Sigmoid colon (tissue), 7 donors: ENCODE data around the gene RNF4. TPM values are rescaled to one million over a fixed set of nuclear protein-coding genes. Genes with fewer than 3 reads are reported as not detected.
"Not testable (repeated sequence)": the region's sequence is repeated elsewhere in the genome, so short reads cannot be mapped to it uniquely, and the experiment has no call there.

Source experiments
- DNase-seq: peaks from one replicate; pipeline ENCODE4 v3.0.0-alpha.2; 2019
- H3K27ac ChIP-seq, 4 donors: fragments of 200-600 bp; sonication (generic); one replicate each; pipeline ENCODE4 v1.5.1; 2016 to 2019; ENCODE audit warnings: mild to moderate bottlenecking in 1 of 4
- H3K27me3 ChIP-seq, 3 donors: fragments of 200-600 bp; sonication (generic); one replicate each; pipeline ENCODE4 v1.5.1; 2019; ENCODE audit warnings: mild to moderate bottlenecking in 1 of 3
- H3K36me3 ChIP-seq, 4 donors: fragments of 200-600 bp; sonication (generic); one replicate each; pipeline ENCODE4 v1.5.1; 2016 to 2019
- H3K4me1 ChIP-seq, 4 donors: fragments of 200-600 bp; sonication (generic); one replicate each; pipeline ENCODE4 v1.5.1; 2017 to 2019
- H3K4me3 ChIP-seq, 4 donors: fragments of 200-600 bp; sonication (generic); one replicate each; pipeline ENCODE4 v1.5.1; 2017 to 2019; ENCODE audit warnings: mild to moderate bottlenecking in 2 of 4, moderate library complexity in 1 of 4
- H3K9me3 ChIP-seq, 4 donors: fragments of 200-600 bp in 3 of 4; sonication (generic) in 3 of 4; one replicate each; pipeline versions ENCODE4 v1.5.1 to v1.6.1; 2013 to 2019
- EP300 ChIP-seq, 4 donors: sonication (generic); formaldehyde crosslinking; IDR thresholded peaks; one replicate each; pipeline ENCODE4 v1.6.1; 2017; ENCODE audit warnings: antibody characterized with exemption in 4 of 4
- POLR2A ChIP-seq, 2 donors: fragments of 450-650 bp; IDR thresholded peaks; one replicate each; pipeline ENCODE4 v1.6.1; 2016; ENCODE audit warnings: antibody characterized with exemption in 2 of 2, mild to moderate bottlenecking in 2 of 2, moderate library complexity in 2 of 2
- POLR2AphosphoS5 ChIP-seq, 4 donors: sonication (generic); formaldehyde crosslinking; IDR thresholded peaks; one replicate each; pipeline ENCODE4 v1.6.1; 2017; ENCODE audit warnings: antibody characterized with exemption in 4 of 4
- WGBS, 2 donors: extraction: QIAGEN DNeasy Blood & Tissue Kit; methylation state at CpG; one replicate each; pipeline ENCODE4 v1.1.7; 2013; 5-methylcytosine and 5-hydroxymethylcytosine counted together
- intact Hi-C: fragments of 100-400 bp; cut with DNase I; formaldehyde crosslinking; loops from one replicate; pipeline ENCODE4 v1.15.1; 2023
- polyA plus RNA-seq, 3 donors: library from polyadenylated mRNA; stranded (reverse); fragments of 200-250 nt; gene quantifications; one replicate each; pipeline ENCODE4 v1.2.3, GENCODE V29; 2013
- total RNA-seq, 4 donors: library from RNA; depleted of rRNA; stranded (reverse); fragments of >200 nt; gene quantifications; one replicate each; pipeline ENCODE4 v1.1.0, GENCODE V29; 2016
- TF ChIP-seq, protein P1 (sequence below), 4 experiments: fragments of 450-650 bp in 3 of 4; fragments of 200-600 bp in 1 of 4; IDR thresholded peaks; one replicate each; pipeline ENCODE4 v1.5.1; 2016 to 2019; ENCODE audit warnings: antibody characterized with exemption in 4 of 4, mild to moderate bottlenecking in 3 of 4, moderate library complexity in 2 of 4
- donor health status: healthy with polysubstance abuse.
- donor health status: Bipolar disorder and iron deficiency.
- donor health status: healthy.

Gene RNF4
- total and polyA plus RNA-seq, 7 donors, result 19.8 to 51.0 (median 32.1) TPM

DNA sequence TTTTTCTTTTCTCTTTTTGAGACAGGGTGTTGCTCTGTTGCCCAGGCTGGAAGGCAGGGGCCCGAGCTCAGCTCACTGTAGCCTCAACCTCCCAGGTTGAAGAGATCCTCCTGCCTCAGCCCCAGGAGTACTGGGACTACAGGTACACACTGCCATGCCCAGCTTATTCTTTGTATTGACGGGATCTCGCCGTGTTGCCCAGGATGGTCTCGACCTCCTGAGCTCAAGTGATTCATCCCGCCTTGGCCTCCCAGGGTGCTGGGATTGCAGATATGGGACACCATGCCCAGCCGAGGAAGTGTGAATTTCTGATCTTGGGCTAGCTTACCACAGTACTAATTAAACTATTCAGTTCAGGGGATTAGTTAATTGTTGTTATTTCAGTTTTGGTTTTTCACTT lies 38.9 kb downstream of the RNF4 start:
- Histone ChIP-seq H3K36me3 (peaks cover 7 to 73% (median 31%) of the 10 kb centered on the region in 4 donors), H3K4me3 (no peak overlapping the region), H3K27ac (no peak overlapping the region), H3K27me3 (no peaks in the 10 kb centered on the region), H3K4me1 (no peaks in the 10 kb centered on the region), H3K9me3 (no peaks in the 10 kb centered on the region)
- WGBS, 2 donors, result 93 to 95% methylated on average over 7 of the region's 7 CpGs
- DNase-seq, result no peak
- intact Hi-C loops, result no loop called here
- TF ChIP-seq, protein P1, sequence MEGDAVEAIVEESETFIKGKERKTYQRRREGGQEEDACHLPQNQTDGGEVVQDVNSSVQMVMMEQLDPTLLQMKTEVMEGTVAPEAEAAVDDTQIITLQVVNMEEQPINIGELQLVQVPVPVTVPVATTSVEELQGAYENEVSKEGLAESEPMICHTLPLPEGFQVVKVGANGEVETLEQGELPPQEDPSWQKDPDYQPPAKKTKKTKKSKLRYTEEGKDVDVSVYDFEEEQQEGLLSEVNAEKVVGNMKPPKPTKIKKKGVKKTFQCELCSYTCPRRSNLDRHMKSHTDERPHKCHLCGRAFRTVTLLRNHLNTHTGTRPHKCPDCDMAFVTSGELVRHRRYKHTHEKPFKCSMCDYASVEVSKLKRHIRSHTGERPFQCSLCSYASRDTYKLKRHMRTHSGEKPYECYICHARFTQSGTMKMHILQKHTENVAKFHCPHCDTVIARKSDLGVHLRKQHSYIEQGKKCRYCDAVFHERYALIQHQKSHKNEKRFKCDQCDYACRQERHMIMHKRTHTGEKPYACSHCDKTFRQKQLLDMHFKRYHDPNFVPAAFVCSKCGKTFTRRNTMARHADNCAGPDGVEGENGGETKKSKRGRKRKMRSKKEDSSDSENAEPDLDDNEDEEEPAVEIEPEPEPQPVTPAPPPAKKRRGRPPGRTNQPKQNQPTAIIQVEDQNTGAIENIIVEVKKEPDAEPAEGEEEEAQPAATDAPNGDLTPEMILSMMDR (IDR thresholded peaks at IDR 0.05), result no peak
- TF ChIP-seq POLR2AphosphoS5 (IDR thresholded peaks at IDR 0.05), result no peak
- no peak for TF ChIP-seq POLR2A (IDR thresholded peaks at IDR 0.05)
- no peak for TF ChIP-seq EP300 (IDR thresholded peaks at IDR 0.05)

DNA sequence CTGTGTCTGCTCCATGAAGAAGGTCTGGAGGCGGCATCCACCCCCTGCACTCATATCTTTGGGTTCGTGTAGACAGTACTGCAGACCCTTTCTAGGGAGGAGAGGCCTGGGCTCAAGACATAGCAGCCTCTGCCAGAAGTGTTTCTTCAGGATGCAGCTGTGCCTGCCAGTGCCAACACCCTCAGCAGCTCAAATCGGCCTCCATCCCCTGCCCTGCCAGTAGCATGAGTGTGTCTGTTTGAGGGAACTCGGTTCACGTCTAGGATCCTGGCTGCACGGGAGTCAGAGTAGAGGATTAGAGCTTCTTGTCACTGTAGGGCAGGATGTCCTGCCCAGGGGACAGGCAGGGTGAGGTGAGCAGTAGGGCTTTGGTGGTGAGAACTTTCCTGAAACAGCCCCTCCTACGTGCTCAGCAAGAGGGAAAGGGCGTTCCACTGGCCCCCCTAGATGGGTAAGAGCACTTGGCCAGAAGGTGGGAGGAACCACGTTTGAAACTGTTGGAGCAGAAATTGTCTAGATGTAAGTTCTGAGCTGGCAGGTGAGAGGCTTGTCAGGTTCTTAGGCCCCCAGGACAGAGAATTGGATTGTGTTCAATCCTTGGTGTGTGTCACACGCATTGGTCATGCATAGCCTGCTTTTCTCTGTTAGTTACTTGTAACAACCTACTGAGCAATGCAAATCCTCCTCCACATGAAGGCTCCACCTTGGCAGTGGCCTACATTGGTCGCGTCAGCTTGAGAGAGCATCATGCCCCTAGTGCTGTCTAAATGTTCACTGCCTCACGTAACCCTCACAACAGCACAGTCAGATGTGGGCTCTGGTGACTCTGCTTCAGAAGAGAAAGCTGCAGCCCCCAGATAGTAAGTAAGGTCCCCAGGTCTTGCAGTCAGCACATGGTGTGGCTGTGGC lies 41.7 kb downstream of the RNF4 start:
- TF ChIP-seq POLR2A (IDR thresholded peaks at IDR 0.05) (no peak), POLR2AphosphoS5 (IDR thresholded peaks at IDR 0.05) (no peak), EP300 (IDR thresholded peaks at IDR 0.05) (no peak)
- TF ChIP-seq, protein P1 (IDR thresholded peaks at IDR 0.05), result no peak
- no peak for DNase-seq

DNA sequence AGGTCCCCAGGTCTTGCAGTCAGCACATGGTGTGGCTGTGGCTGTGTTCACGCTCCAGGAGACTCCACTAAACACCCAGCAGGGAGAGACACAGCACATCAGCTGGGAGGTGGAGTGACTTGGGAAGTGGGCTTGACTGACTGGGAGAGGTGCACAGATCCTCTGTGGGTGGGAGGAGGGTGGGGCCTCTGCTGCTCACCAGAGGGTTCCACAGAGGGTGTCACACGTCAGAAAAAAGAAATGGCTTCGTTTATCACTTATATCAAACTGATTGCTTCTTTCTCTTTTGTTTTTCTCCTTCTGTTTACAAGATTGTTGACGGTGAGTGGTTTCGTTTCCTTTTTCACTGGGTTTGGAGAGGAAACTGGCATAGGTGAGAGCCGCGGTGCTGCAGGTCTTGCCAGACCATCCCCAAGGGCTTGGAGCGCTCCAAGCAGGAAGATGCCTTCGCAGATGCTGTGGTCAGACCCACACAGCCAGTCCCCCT lies 42.8 kb downstream of the RNF4 start:
- WGBS, 2 donors, result 74 to 79% methylated on average over 9 of the region's 9 CpGs
- intact Hi-C loops, result no loop called here
- Histone ChIP-seq H3K9me3 (no peaks in the 10 kb centered on the region), H3K27ac (no peak overlapping the region), H3K36me3 (peaks cover 7 to 86% (median 37%) of the 10 kb centered on the region in 4 donors), H3K4me3 (no peak overlapping the region), H3K4me1 (peaks cover 0 to 14% (median 9%) of the 10 kb centered on the region in 4 donors), H3K27me3 (no peaks in the 10 kb centered on the region)
- TF ChIP-seq EP300 (IDR thresholded peaks at IDR 0.05) (no peak), POLR2A (IDR thresholded peaks at IDR 0.05) (no peak), POLR2AphosphoS5 (IDR thresholded peaks at IDR 0.05) (no peak)
- TF ChIP-seq, protein P1 (IDR thresholded peaks at IDR 0.05), result no peak
- DNase-seq, result no peak

More for the DNA sequence above, 41.7 kb downstream of the RNF4 start:
- peaks cover 7 to 88% (median 42%) of the 10 kb centered on the region in 4 donors for H3K36me3 ChIP-seq
- H3K4me1 ChIP-seq, result peaks cover 0 to 3% (median under 1%) of the 10 kb centered on the region in 4 donors
- no peaks in the 10 kb centered on the region for H3K27me3 ChIP-seq
- intact Hi-C loops, result no loop called here
- no peak overlapping the region for H3K4me3 ChIP-seq
- 88 to 91% methylated on average over 13 of the region's 13 CpGs for WGBS, 2 donors
- H3K27ac ChIP-seq, result no peak overlapping the region
- no peaks in the 10 kb centered on the region for H3K9me3 ChIP-seq

DNA sequence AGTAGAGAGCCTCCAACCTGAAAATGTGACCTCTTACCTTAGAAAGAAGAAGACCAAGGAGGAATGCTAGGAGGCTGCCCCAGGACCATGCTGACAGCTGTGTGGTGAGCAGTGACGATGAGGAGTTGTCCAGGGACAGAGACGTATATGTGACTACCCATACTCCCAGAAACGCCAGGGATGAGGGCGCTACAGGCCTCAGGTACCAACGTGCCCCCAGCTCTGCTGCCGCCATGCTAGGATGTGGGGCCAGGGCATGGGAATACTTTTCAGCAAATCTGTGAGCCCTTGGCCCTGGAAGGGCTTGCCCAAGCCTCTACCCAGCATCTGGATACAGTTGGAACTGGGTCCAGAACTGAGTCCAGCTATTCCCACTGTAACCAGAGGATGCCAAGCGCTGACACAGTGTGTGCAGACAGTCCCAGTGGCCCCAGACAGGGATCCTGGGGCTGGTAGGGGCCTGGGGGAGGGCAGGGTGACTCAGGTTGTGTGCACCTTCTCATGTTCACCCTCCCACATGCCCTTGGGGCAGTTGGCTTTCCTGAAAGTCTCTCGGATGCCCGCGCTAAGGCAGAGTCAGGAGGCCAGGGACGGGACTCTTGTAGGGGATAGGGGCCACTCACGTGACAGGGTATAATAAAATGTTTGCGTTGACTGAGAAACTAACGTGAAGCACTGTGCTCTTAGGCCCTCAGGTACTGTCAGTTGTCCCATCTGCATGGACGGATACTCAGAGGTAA lies 43.7 kb downstream of the RNF4 start:
- Histone ChIP-seq H3K4me3 (no peak overlapping the region), H3K36me3 (peaks cover 7 to 79% (median 35%) of the 10 kb centered on the region in 4 donors), H3K27me3 (no peaks in the 10 kb centered on the region), H3K9me3 (no peaks in the 10 kb centered on the region), H3K27ac (no peak overlapping the region), H3K4me1 (peaks cover 0 to 14% (median 9%) of the 10 kb centered on the region in 4 donors)
- TF ChIP-seq POLR2AphosphoS5 (IDR thresholded peaks at IDR 0.05) (no peak), POLR2A (IDR thresholded peaks at IDR 0.05) (no peak), EP300 (IDR thresholded peaks at IDR 0.05) (no peak)
- TF ChIP-seq, protein P1 (IDR thresholded peaks at IDR 0.05), result no peak
- intact Hi-C loops, result no loop called here
- WGBS, 2 donors, result 92 to 93% methylated on average over 15 of the region's 15 CpGs
- no peak for DNase-seq

DNA sequence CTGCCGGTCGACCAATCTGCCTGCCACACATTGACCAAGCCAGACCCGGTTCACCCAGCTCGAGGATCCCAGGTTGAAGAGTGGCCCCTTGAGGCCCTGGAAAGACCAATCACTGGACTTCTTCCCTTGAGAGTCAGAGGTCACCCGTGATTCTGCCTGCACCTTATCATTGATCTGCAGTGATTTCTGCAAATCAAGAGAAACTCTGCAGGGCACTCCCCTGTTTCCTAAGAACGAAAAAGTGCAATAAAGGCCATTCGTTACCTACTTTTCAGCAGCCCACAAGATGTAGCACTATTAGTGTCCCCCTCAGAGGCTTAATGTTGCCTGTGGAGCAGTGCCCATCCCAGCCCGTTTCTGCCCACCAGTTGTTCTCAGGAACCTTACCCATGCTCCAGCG lies 45.3 kb downstream of the RNF4 start:
- intact Hi-C loops, DNase-seq: not testable (repeated sequence)
- peaks cover 7 to 64% (median 28%) of the 10 kb centered on the region in 4 donors for H3K36me3 ChIP-seq

DNA sequence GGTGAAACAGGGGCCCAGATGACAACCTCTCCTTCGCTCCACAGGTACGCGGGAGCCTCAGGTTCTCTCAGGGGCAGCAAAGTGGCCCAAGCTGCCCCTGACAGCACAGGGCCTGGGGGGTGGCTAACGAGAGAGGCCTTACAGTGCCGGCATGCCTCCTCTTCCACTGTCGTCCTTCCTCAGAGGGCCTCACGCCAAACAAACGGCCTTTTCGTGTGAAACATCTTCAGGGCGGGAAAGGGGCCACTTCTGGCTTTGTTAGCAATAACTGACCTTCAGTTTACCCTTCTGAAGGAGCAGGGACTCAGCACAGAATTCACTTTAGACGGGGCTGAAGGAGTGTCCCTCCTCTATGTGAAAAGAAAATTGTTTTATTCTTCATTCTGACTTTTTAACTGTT lies 46.0 kb downstream of the RNF4 start:
- not testable (repeated sequence) for DNase-seq

More for the DNA sequence above, 45.3 kb downstream of the RNF4 start:
- H3K4me1 ChIP-seq, result peaks cover 0 to 14% (median 9%) of the 10 kb centered on the region in 4 donors
- WGBS, 2 donors, result 88 to 92% methylated on average over 9 of the region's 9 CpGs
- not testable (repeated sequence) for H3K27me3 ChIP-seq, H3K4me3 ChIP-seq, H3K27ac ChIP-seq, H3K9me3 ChIP-seq

More for the DNA sequence above, 46.0 kb downstream of the RNF4 start:
- WGBS, 2 donors, result 84 to 87% methylated on average over 11 of the region's 11 CpGs
- intact Hi-C loops, H3K27ac ChIP-seq, H3K4me3 ChIP-seq, H3K9me3 ChIP-seq, H3K27me3 ChIP-seq: not testable (repeated sequence)
- Histone ChIP-seq H3K36me3 (peaks cover 7 to 57% (median 24%) of the 10 kb centered on the region in 4 donors), H3K4me1 (peaks cover 0 to 14% (median 9%) of the 10 kb centered on the region in 4 donors)
